ENCODE measurements around the gene ZBTB33.
A peak's percentile ranks its signal among the peaks of the same experiment; 100 is the strongest.

DNA sequence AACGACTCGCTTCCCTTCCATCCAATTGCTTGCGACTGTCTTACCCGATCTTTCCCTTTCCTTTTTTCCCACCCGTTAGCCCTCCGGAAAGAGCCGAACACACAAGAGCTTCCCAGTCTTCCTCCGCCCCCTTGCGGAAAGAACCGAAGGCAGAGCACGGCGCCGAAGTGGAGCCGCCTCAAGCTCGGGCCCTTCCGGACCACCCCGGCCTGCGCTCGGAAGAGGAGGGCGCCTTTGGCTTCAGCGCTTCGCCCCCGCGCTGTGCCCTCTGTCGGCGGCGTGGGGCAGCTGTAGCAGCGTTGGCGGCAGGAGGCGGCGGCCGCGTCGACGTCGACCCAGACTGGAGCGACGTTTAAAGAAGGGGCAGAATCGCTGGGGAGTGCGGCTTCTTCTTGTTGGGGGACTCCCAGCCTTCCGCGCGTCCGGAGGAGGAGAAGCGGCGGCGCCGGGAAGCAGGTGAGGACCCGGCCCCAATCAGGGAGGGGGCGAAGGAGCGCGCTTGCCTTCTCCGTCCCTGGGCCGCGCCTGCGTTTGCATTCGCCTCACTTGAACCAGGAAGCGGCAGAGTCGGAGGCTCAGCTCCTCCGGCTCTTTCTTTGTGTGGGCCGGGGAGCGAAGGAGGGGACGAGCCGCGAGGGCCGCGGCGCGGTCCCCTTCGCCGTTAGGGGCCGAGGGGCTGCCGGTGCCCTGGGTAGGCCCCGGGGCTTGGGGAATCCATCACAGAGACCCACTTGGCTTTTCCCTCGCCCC, at the start of gene ZBTB33:
- TF ChIP-seq, protein P1, sequence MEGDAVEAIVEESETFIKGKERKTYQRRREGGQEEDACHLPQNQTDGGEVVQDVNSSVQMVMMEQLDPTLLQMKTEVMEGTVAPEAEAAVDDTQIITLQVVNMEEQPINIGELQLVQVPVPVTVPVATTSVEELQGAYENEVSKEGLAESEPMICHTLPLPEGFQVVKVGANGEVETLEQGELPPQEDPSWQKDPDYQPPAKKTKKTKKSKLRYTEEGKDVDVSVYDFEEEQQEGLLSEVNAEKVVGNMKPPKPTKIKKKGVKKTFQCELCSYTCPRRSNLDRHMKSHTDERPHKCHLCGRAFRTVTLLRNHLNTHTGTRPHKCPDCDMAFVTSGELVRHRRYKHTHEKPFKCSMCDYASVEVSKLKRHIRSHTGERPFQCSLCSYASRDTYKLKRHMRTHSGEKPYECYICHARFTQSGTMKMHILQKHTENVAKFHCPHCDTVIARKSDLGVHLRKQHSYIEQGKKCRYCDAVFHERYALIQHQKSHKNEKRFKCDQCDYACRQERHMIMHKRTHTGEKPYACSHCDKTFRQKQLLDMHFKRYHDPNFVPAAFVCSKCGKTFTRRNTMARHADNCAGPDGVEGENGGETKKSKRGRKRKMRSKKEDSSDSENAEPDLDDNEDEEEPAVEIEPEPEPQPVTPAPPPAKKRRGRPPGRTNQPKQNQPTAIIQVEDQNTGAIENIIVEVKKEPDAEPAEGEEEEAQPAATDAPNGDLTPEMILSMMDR (conservative IDR thresholded peaks at IDR 0.05): peak; percentile 82
- peak; percentile 71 for TF ChIP-seq ZFX (IDR thresholded peaks at IDR 0.05)

All from C4-2B (cell line).